GM12878 (cell line): ENCODE results near the gene SLC19A1. TPM values are rescaled to one million over a fixed set of nuclear protein-coding genes. Genes with fewer than 3 reads are reported as not detected.

Source experiments
- ATAC-seq: fragments of 200-7000 bp; cut with Tn5 transposase; 3 replicates; pipeline ENCODE4 v1.9.1; 2020; ENCODE audit warnings: mild to moderate bottlenecking, moderate library complexity
- BruUV-seq: library from RNA; stranded (reverse); fragments of 400-500 nt; replicated peaks from 2 replicates; lab custom pipeline; 2021; lab: Mats Ljungman, UMichigan
- CTCF ChIA-PET: fragments of 300-600 bp; sonication (Branson Sonifier 250); formaldehyde crosslinking; extraction: SDS; loops from one replicate; lab custom pipeline; 2021; ENCODE audit warnings: inconsistent platforms; lab: Yijun Ruan, JAX
- POLR2A ChIA-PET: fragments of 350-600 bp; formaldehyde crosslinking; extraction: SDS; loops from one replicate; lab custom pipeline; 2021; ENCODE audit warnings: inconsistent platforms; lab: Charles Lee
- RAD21 ChIA-PET: fragments of 300-600 bp; sonication (Branson Sonifier 250); formaldehyde crosslinking; loops from one replicate; lab custom pipeline; 2023; ENCODE audit warnings: antibody characterized with exemption; ENCODE audit not compliant: unreplicated experiment; lab: Charles Lee
- SMC1A ChIA-PET: fragments of 300-600 bp; sonication (Branson Sonifier 250); formaldehyde crosslinking; loops from one replicate; lab custom pipeline; 2023; ENCODE audit not compliant: unreplicated experiment, uncharacterized antibody; lab: Charles Lee
- DNase-seq: peaks from one replicate; pipeline ENCODE4 v3.0.0-alpha.2; 2011; ENCODE audit warnings: low read depth, low spot score
- FAIRE-seq: peaks from 3 replicates; lab custom pipeline; 2011; peaks lifted over from hg19 to GRCh38; lab: Jason Lieb, UNC
- H2AFZ ChIP-seq: 2 replicates; pipeline ENCODE4 v1.6.0; 2011; ENCODE audit warnings: low read depth, low read length, control low read depth; ENCODE audit not compliant: control insufficient read depth
- H3K27ac ChIP-seq: 2 replicates; pipeline ENCODE4 v1.5.1; 2011; ENCODE audit warnings: control low read depth; ENCODE audit not compliant: control insufficient read depth, insufficient read depth
- H3K27me3 ChIP-seq, 2 experiments: replicated peaks in 1 of 2; 2 replicates each; pipeline versions ENCODE4 v1.6.0 to v1.6.1; 2011; ENCODE audit warnings: low read length in 1 of 2; ENCODE audit not compliant: control insufficient read depth in 2 of 2, insufficient read depth in 2 of 2
- H3K36me3 ChIP-seq, 2 experiments: 2 replicates each; pipeline ENCODE4 v1.5.1; 2011; ENCODE audit warnings: low read length in 1 of 2; ENCODE audit not compliant: control insufficient read depth in 2 of 2, insufficient read depth in 2 of 2
- H3K4me1 ChIP-seq: 2 replicates; pipeline ENCODE4 v1.6.1; 2011; ENCODE audit warnings: mild to moderate bottlenecking, low read length, moderate library complexity, mixed read lengths; ENCODE audit not compliant: control insufficient read depth, insufficient read depth
- H3K4me2 ChIP-seq: 2 replicates; pipeline ENCODE4 v1.6.0; 2011; ENCODE audit warnings: control low read depth; ENCODE audit not compliant: control insufficient read depth, insufficient read depth
- H3K4me3 ChIP-seq: fragments of 200-600 bp; sonication (generic); 2 replicates; pipeline ENCODE4 v1.5.1; 2016
- H3K79me2 ChIP-seq: 2 replicates; pipeline ENCODE4 v1.6.0; 2011; ENCODE audit warnings: low read length; ENCODE audit not compliant: control insufficient read depth, insufficient read depth
- H3K9ac ChIP-seq: 2 replicates; pipeline ENCODE4 v1.8.0; 2011; ENCODE audit warnings: low read length, control low read depth, mixed read lengths; ENCODE audit not compliant: control insufficient read depth, insufficient read depth
- H3K9me3 ChIP-seq: replicated peaks from 3 replicates; pipeline ENCODE4 v1.5.1; 2011; ENCODE audit warnings: mild to moderate bottlenecking, low read length; ENCODE audit not compliant: control insufficient read depth, insufficient read depth
- H4K20me1 ChIP-seq: 2 replicates; pipeline ENCODE4 v1.6.0; 2011; ENCODE audit not compliant: control insufficient read depth, insufficient read depth
- EZH2 ChIP-seq: IDR thresholded peaks from 2 replicates; pipeline ENCODE4 v1.6.1; 2012; ENCODE audit warnings: low read depth, mild to moderate bottlenecking, control low read depth, inconsistent platforms, low read length, borderline replicate concordance; ENCODE audit not compliant: control insufficient read depth
- HDAC6 ChIP-seq: fragments of 200-600 bp; sonication (generic); IDR thresholded peaks from one replicate; pipeline ENCODE4 v1.8.0; 2017; ENCODE audit warnings: antibody characterized with exemption; ENCODE audit not compliant: unreplicated experiment
- POLR2AphosphoS2 ChIP-seq: IDR thresholded peaks from 2 replicates; pipeline ENCODE4 v1.6.1; 2011; ENCODE audit warnings: low read depth, mild to moderate bottlenecking, low read length, improper control_type of control experiment, moderate library complexity
- RUNX3 ChIP-seq: IDR thresholded peaks from 2 replicates; pipeline ENCODE4 v1.6.1; 2012; ENCODE audit warnings: low read length, inconsistent platforms
- SREBF2 ChIP-seq: IDR thresholded peaks from 2 replicates; pipeline ENCODE4 v1.6.1; 2012; ENCODE audit warnings: mild to moderate bottlenecking, low read length
- WGBS: methylation state at CpG from one replicate; pipeline ENCODE4 v1.1.6; 2016; ENCODE audit warnings: low lambda C conversion rate; ENCODE audit not compliant: insufficient replicate concordance, insufficient coverage; ENCODE audit errors: missing lambda C conversion rate; 5-methylcytosine and 5-hydroxymethylcytosine counted together
- in situ Hi-C: fragments of 300-500 bp; cut with MboI; formaldehyde crosslinking; loops from 9 replicates; pipeline ENCODE4 v1.14.3; 2018; ENCODE audit warnings: mixed read lengths
- intact Hi-C: fragments of 100-400 bp; cut with micrococcal nuclease; formaldehyde crosslinking; loops from one replicate; pipeline ENCODE4 v1.14.2; 2022; ENCODE audit not compliant: unreplicated experiment
- polyA plus RNA-seq, 11 experiments: library from polyadenylated mRNA; depleted of rRNA in 4 of 11; unstranded in 6 of 11; stranded (reverse) in 5 of 11; fragments of >200 nt; fragmentation: Nextera tagmentation in 4 of 11; fragmentation: Illumina TruSeq in 1 of 11; extraction: Ambion mirVana in 4 of 11; extraction: Trizol in 1 of 11; gene quantifications; 1 replicate in 1 of 11; 2 replicates in 10 of 11; pipeline versions ENCODE4 v1.2.1 to v1.2.3, GENCODE V29; 2011 to 2016; ENCODE audit warnings: inconsistent platforms in 2 of 11, missing spikeins in 2 of 11, low read depth in 1 of 11
- total RNA-seq, 4 experiments: library from RNA; depleted of rRNA in 3 of 4; stranded (reverse); fragments of >200 nt in 3 of 4; fragmentation: Illumina TruSeq in 1 of 4; extraction: Trizol in 1 of 4; gene quantifications; 2 replicates each; pipeline versions ENCODE4 v1.2.1 to v1.2.3, GENCODE V29; 2013 to 2021
- TF ChIP-seq, protein P1 (sequence below): fragments of 450-650 bp; IDR thresholded peaks from 2 replicates; pipeline ENCODE4 v1.6.1; 2018; ENCODE audit warnings: borderline replicate concordance, mild to moderate bottlenecking; ENCODE audit not compliant: partially characterized antibody

The SLC19A1 gene
- total and polyA plus RNA-seq, 10 of the 15 experiments (the other 5 are each of a cell fraction or from before 2014, with no cell fraction given): 0.42 to 49.7 (median 12.2) TPM

DNA sequence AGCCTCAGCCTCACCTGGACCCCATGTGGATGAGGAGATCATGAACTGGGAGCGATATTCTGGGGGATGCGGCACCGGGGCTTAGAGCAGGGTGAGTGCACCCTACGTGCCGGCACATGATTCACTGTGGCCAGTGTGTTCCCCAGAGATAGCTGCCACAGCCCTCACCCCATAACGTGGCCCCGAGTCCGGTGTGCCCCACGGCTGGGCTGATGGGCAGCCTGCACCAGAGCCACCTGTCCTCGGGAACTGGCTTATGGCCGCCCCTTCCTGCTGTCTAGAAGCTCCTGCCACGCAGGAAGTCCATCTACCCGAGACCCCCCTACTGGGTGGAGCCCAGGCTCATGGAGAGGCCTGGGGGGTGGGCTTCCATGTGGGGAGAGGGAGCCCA, 39.1 kb upstream of the SLC19A1 start:
- 48% methylated on average over 13 of the region's 13 CpGs for WGBS
- ATAC-seq (no peak), DNase-seq (no peak), FAIRE-seq (no peak)
- Histone ChIP-seq H3K4me2 (no peak overlapping the region), H2AFZ (no peak overlapping the region), H3K79me2 (no peaks in the 10 kb centered on the region), H3K4me1 (no peaks in the 10 kb centered on the region), H3K9me3 (no peaks in the 10 kb centered on the region; the same call in none of the 3 replicates), H3K9ac (no peak overlapping the region), H3K27ac (no peak overlapping the region), H4K20me1 (no peaks in the 10 kb centered on the region), H3K36me3 (no peaks in the 10 kb centered on the region), H3K27me3 (no peaks in the 10 kb centered on the region; a peak in 2 of 4 replicates), H3K4me3 (no peak overlapping the region)
- intact Hi-C loops: no loop called here
- POLR2A ChIA-PET: no interaction called here
- in situ Hi-C loops: no loop called here
- SMC1A ChIA-PET: no interaction called here
- RAD21 ChIA-PET: no interaction called here
- BruUV-seq: no TSS peak
- CTCF ChIA-PET: no interaction called here
- TF ChIP-seq RUNX3 (no peak), SREBF2 (no peak), POLR2AphosphoS2 (no peak), EZH2 (no peak), HDAC6 (no peak)
- TF ChIP-seq, protein P1, sequence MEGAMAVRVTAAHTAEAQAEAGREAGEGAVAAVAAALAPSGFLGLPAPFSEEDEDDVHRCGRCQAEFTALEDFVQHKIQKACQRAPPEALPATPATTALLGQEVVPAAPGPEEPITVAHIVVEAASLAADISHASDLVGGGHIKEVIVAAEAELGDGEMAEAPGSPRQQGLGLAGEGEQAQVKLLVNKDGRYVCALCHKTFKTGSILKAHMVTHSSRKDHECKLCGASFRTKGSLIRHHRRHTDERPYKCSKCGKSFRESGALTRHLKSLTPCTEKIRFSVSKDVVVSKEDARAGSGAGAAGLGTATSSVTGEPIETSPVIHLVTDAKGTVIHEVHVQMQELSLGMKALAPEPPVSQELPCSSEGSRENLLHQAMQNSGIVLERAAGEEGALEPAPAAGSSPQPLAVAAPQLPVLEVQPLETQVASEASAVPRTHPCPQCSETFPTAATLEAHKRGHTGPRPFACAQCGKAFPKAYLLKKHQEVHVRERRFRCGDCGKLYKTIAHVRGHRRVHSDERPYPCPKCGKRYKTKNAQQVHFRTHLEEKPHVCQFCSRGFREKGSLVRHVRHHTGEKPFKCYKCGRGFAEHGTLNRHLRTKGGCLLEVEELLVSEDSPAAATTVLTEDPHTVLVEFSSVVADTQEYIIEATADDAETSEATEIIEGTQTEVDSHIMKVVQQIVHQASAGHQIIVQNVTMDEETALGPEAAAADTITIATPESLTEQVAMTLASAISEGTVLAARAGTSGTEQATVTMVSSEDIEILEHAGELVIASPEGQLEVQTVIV: no peak
